IMR-90 (cell line): ENCODE measurements around the gene GPR157. TPM values are rescaled to one million over a fixed set of nuclear protein-coding genes. Genes with fewer than 3 reads are reported as not detected.

Experiments used
- ATAC-seq: fragments of 200-7000 bp; cut with Tn5 transposase; 2 replicates; pipeline ENCODE4 v1.9.1; 2020; ENCODE audit warnings: low read depth, mild to moderate bottlenecking, moderate library complexity
- BruUV-seq: library from RNA; stranded (reverse); fragments of 400-500 nt; replicated peaks from 2 replicates; lab custom pipeline; 2021; lab: Mats Ljungman, UMichigan
- CTCF ChIA-PET: fragments of 300-600 bp; formaldehyde crosslinking; extraction: SDS; loops from one replicate; lab custom pipeline; 2021; ENCODE audit warnings: antibody characterized with exemption; lab: Yijun Ruan, JAX
- POLR2A ChIA-PET: fragments of 300-600 bp; sonication (Branson Sonifier 250); formaldehyde crosslinking; loops from one replicate; lab custom pipeline; 2022; ENCODE audit warnings: antibody characterized with exemption; ENCODE audit not compliant: unreplicated experiment; lab: Charles Lee
- DNase-seq: peaks from one replicate; pipeline ENCODE4 v3.0.0; 2013
- H2AFZ ChIP-seq: replicated peaks from 2 replicates; pipeline ENCODE3; 2013; ENCODE audit warnings: low read length, mild to moderate bottlenecking; ENCODE audit not compliant: poor library complexity
- H2AK5ac ChIP-seq: 2 replicates; pipeline ENCODE4 v1.6.1; 2013; ENCODE audit warnings: low read depth, low read length, inconsistent platforms
- H2AK9ac ChIP-seq: replicated peaks from 2 replicates; pipeline ENCODE3; 2013; ENCODE audit warnings: mild to moderate bottlenecking, low read depth, low read length, moderate library complexity; ENCODE audit not compliant: poor library complexity
- H2BK120ac ChIP-seq: 2 replicates; pipeline ENCODE4 v1.6.1; 2013; ENCODE audit warnings: low read depth, low read length, inconsistent platforms
- H2BK15ac ChIP-seq: 3 replicates; pipeline ENCODE4 v1.6.1; 2013; ENCODE audit warnings: low read depth, low read length, inconsistent platforms
- H2BK20ac ChIP-seq: 2 replicates; pipeline ENCODE4 v1.6.1; 2013; ENCODE audit warnings: low read depth, mild to moderate bottlenecking, inconsistent platforms, low read length, moderate library complexity
- H2BK5ac ChIP-seq: 2 replicates; pipeline ENCODE4 v1.6.1; 2013; ENCODE audit warnings: mild to moderate bottlenecking, low read depth, low read length, inconsistent platforms; ENCODE audit not compliant: poor library complexity, severe bottlenecking
- H3K14ac ChIP-seq: replicated peaks from 2 replicates; pipeline ENCODE4 v1.6.1; 2013; ENCODE audit warnings: low read depth, low read length, inconsistent platforms
- H3K18ac ChIP-seq: 2 replicates; pipeline ENCODE4 v1.6.1; 2013; ENCODE audit warnings: low read depth, low read length, control low read depth
- H3K23ac ChIP-seq: 2 replicates; pipeline ENCODE4 v1.6.1; 2013; ENCODE audit warnings: low read depth, low read length, inconsistent platforms
- H3K27ac ChIP-seq: 2 replicates; pipeline ENCODE4 v1.5.1; 2013; ENCODE audit warnings: mild to moderate bottlenecking, control low read depth, low read length; ENCODE audit not compliant: insufficient read depth
- H3K27me3 ChIP-seq: 2 replicates; pipeline ENCODE4 v1.6.1; 2013; ENCODE audit warnings: low read length; ENCODE audit not compliant: control insufficient read depth, insufficient read depth
- H3K36me3 ChIP-seq: 2 replicates; pipeline ENCODE4 v1.6.1; 2013; ENCODE audit warnings: low read length, mixed read lengths; ENCODE audit not compliant: control insufficient read depth, insufficient read depth
- H3K4ac ChIP-seq: 2 replicates; pipeline ENCODE4 v1.6.1; 2013; ENCODE audit warnings: low read depth, low read length, inconsistent platforms
- H3K4me1 ChIP-seq: 2 replicates; pipeline ENCODE4 v1.6.1; 2013; ENCODE audit warnings: low read length, mixed read lengths; ENCODE audit not compliant: control insufficient read depth, insufficient read depth
- H3K4me2 ChIP-seq: 2 replicates; pipeline ENCODE4 v1.6.1; 2013; ENCODE audit warnings: low read depth, mild to moderate bottlenecking, control low read depth, low read length, moderate library complexity
- H3K4me3 ChIP-seq: 2 replicates; pipeline ENCODE4 v1.5.1; 2013; ENCODE audit warnings: low read depth, mild to moderate bottlenecking, control low read depth, low read length, moderate library complexity; ENCODE audit not compliant: insufficient read depth
- H3K56ac ChIP-seq: 2 replicates; pipeline ENCODE4 v1.6.1; 2013; ENCODE audit warnings: low read length, inconsistent platforms; ENCODE audit not compliant: insufficient read depth; ENCODE audit errors: extremely low read depth
- H3K79me1 ChIP-seq, 2 experiments: 2 replicates each; pipeline ENCODE4 v1.6.1; 2013; ENCODE audit warnings: low read length in 2 of 2, inconsistent platforms in 1 of 2, low read depth in 1 of 2
- H3K9ac ChIP-seq: 2 replicates; pipeline ENCODE4 v1.6.1; 2013; ENCODE audit warnings: low read depth, low read length, control low read depth
- H3K9me1 ChIP-seq: 2 replicates; pipeline ENCODE4 v1.6.1; 2013; ENCODE audit warnings: low read length, inconsistent platforms; ENCODE audit not compliant: insufficient read depth
- H3K9me3 ChIP-seq: 2 replicates; pipeline ENCODE4 v1.6.1; 2013; ENCODE audit warnings: low read length; ENCODE audit not compliant: control insufficient read depth, insufficient read depth
- H4K20me1 ChIP-seq: 2 replicates; pipeline ENCODE4 v1.6.1; 2013; ENCODE audit warnings: low read length, inconsistent platforms; ENCODE audit not compliant: insufficient read depth
- H4K5ac ChIP-seq: 2 replicates; pipeline ENCODE4 v1.6.1; 2013; ENCODE audit warnings: mild to moderate bottlenecking, low read depth, low read length, control low read depth
- H4K8ac ChIP-seq, 2 experiments: 2 replicates each; pipeline ENCODE4 v1.6.1; 2013; ENCODE audit warnings: low read depth in 2 of 2, low read length in 2 of 2, control low read depth in 1 of 2, inconsistent platforms in 1 of 2
- H4K91ac ChIP-seq: 2 replicates; pipeline ENCODE4 v1.6.1; 2013; ENCODE audit warnings: low read depth, low read length, inconsistent platforms; ENCODE audit not compliant: insufficient read depth
- CEBPB ChIP-seq: IDR thresholded peaks from 2 replicates; pipeline ENCODE4 v1.6.1; 2012; ENCODE audit warnings: low read depth, low read length, improper control_type of control experiment
- ELK1 ChIP-seq: fragments of 150-350 bp; IDR thresholded peaks from 2 replicates; pipeline ENCODE4 v1.6.1; 2016; ENCODE audit warnings: low read depth, mild to moderate bottlenecking, low read length, moderate library complexity, borderline replicate concordance
- RAD21 ChIP-seq: IDR thresholded peaks from 2 replicates; pipeline ENCODE4 v1.6.1; 2012; ENCODE audit warnings: low read length, improper control_type of control experiment
- RCOR1 ChIP-seq: IDR thresholded peaks from 2 replicates; pipeline ENCODE4 v1.6.1; 2012; ENCODE audit warnings: mild to moderate bottlenecking, low read length, improper control_type of control experiment; ENCODE audit not compliant: insufficient replicate concordance
- USF2 ChIP-seq: fragments of 150-350 bp; IDR thresholded peaks from 2 replicates; pipeline ENCODE4 v1.6.1; 2017; ENCODE audit warnings: mild to moderate bottlenecking, antibody characterized with exemption, low read length, low read depth
- WGBS, 2 experiments: methylation state at CpG; one replicate each; pipeline versions ENCODE4 v1.1.5 to v1.1.7; 2013; ENCODE audit warnings: missing lambda C conversion rate in 2 of 2; ENCODE audit not compliant: insufficient read length in 1 of 2; ENCODE audit errors: extremely low coverage in 2 of 2; 5-methylcytosine and 5-hydroxymethylcytosine counted together
- dilution Hi-C: fragments of 300-500 bp; cut with HindIII; formaldehyde crosslinking; loops from one replicate; pipeline ENCODE4 v1.14.3; 2018; ENCODE audit warnings: low sequenced_read_pairs; ENCODE audit not compliant: unreplicated experiment
- in situ Hi-C: fragments of 300-500 bp; cut with MboI; formaldehyde crosslinking; loops from 3 replicates; pipeline ENCODE4 v1.14.3; 2019; ENCODE audit warnings: low sequenced_read_pairs, inconsistent platforms, mixed read lengths
- intact Hi-C: fragments of 100-400 bp; cut with micrococcal nuclease; formaldehyde crosslinking; loops from 2 replicates; pipeline ENCODE4 v1.10.0; 2022
- polyA plus RNA-seq, 3 experiments: library from polyadenylated mRNA; depleted of rRNA; stranded (reverse); fragments of >200 nt; gene quantifications; 2 replicates each; pipeline ENCODE4 v1.2.3, GENCODE V29; 2012; ENCODE audit warnings: low replicate concordance in 1 of 3
- total RNA-seq: library from RNA; depleted of rRNA; stranded (reverse); fragments of >200 nt; gene quantifications from 2 replicates; pipeline ENCODE4 v1.2.3, GENCODE V29; 2012

GPR157 gene
- total and polyA plus RNA-seq, 2 of the 4 experiments (the other 2 are of a cell fraction), result 1.8 to 2.7 TPM

- intact Hi-C loops, result loop anchor here (2.0 to 5.0 kb wide), 3 partner anchors 155 to 379 kb away; no protein-coding TSS in a partner anchor
- CTCF ChIA-PET, result no interaction called here
Measured at GRCh38 chr1:9111957-9112356, 16.9 kb downstream of the GPR157 start.

More at GRCh38 chr1:9111957-9112356, 16.9 kb downstream of the GPR157 start:
- no peak overlapping the region for H2BK120ac ChIP-seq
- no peak overlapping the region; the same call in 1 of the 2 replicates for H2AK5ac ChIP-seq
- no peak overlapping the region for H3K9ac ChIP-seq
- DNase-seq (no peak), ATAC-seq (no peak)
- no peak overlapping the region for H3K4me2 ChIP-seq
- H3K9me1 ChIP-seq, result no peaks in the 10 kb centered on the region
- H3K4ac ChIP-seq, result no peak overlapping the region
- H3K27ac ChIP-seq, result no peak overlapping the region
- in situ Hi-C loops (loop anchor here (5.0 kb wide), 1 partner anchor 85 kb away; no protein-coding TSS in a partner anchor), dilution Hi-C loops (no loop called here)
- no peak overlapping the region for H4K5ac ChIP-seq
- peaks cover 2% of the 10 kb centered on the region; the same call in 1 of the 2 replicates for H3K4me1 ChIP-seq
- no peak overlapping the region for H2AK9ac ChIP-seq
- H2BK20ac ChIP-seq, result no peak overlapping the region
- peaks cover 0 to 3% of the 10 kb centered on the region in 2 experiments; a peak in 1 of 4 replicates for H3K79me1 ChIP-seq
- no peak overlapping the region for H2BK15ac ChIP-seq
- H3K27me3 ChIP-seq, result no peaks in the 10 kb centered on the region
- H4K91ac ChIP-seq, result no peak overlapping the region
- no peak overlapping the region for H2BK5ac ChIP-seq
- no peak for TF ChIP-seq RAD21
- no peak for TF ChIP-seq ELK1
- TF ChIP-seq RCOR1, result no peak
- TF ChIP-seq USF2, result no peak
- no peak for TF ChIP-seq CEBPB
- H3K18ac ChIP-seq, result no peak overlapping the region
- no peaks in the 10 kb centered on the region; the same call in 1 of the 2 replicates for H3K36me3 ChIP-seq
- H2AFZ ChIP-seq, result no peak overlapping the region
- H3K9me3 ChIP-seq, result no peaks in the 10 kb centered on the region
- H4K8ac ChIP-seq, result no peak overlapping the region
- H4K20me1 ChIP-seq, result no peaks in the 10 kb centered on the region; the same call in none of the 2 replicates
- H3K23ac ChIP-seq, result no peak overlapping the region
- POLR2A ChIA-PET, result no interaction called here
- WGBS, 2 experiments, result 100% methylated on average over 5 of the region's 9 CpGs; no CpG with 5 or more reads in 1 of the 2 experiments
- no peak overlapping the region for H3K14ac ChIP-seq
- H3K56ac ChIP-seq, result no peak overlapping the region
- no peak overlapping the region for H3K4me3 ChIP-seq
- BruUV-seq, result no TSS peak
